SK-N-DZ (cell line): ENCODE results near the gene AHDC1. TPM values are rescaled to one million over a fixed set of nuclear protein-coding genes. Genes with fewer than 3 reads are reported as not detected.
A peak's percentile ranks its signal among the peaks of the same experiment; 100 is the strongest.
"Not testable (repeated sequence)": the region's sequence is repeated elsewhere in the genome, so short reads cannot be mapped to it uniquely, and the experiment has no call there.

Experiments
- DNase-seq: peaks from one replicate; pipeline ENCODE4 v3.0.0-alpha.2; 2015; ENCODE audit warnings: low spot score
- polyA plus RNA-seq, 2 experiments: library from polyadenylated mRNA; depleted of rRNA; stranded (reverse); fragments of >200 nt; gene quantifications; 2 replicates each; pipeline ENCODE4 v1.2.3, GENCODE V29; 2014

AHDC1 gene, protein sequence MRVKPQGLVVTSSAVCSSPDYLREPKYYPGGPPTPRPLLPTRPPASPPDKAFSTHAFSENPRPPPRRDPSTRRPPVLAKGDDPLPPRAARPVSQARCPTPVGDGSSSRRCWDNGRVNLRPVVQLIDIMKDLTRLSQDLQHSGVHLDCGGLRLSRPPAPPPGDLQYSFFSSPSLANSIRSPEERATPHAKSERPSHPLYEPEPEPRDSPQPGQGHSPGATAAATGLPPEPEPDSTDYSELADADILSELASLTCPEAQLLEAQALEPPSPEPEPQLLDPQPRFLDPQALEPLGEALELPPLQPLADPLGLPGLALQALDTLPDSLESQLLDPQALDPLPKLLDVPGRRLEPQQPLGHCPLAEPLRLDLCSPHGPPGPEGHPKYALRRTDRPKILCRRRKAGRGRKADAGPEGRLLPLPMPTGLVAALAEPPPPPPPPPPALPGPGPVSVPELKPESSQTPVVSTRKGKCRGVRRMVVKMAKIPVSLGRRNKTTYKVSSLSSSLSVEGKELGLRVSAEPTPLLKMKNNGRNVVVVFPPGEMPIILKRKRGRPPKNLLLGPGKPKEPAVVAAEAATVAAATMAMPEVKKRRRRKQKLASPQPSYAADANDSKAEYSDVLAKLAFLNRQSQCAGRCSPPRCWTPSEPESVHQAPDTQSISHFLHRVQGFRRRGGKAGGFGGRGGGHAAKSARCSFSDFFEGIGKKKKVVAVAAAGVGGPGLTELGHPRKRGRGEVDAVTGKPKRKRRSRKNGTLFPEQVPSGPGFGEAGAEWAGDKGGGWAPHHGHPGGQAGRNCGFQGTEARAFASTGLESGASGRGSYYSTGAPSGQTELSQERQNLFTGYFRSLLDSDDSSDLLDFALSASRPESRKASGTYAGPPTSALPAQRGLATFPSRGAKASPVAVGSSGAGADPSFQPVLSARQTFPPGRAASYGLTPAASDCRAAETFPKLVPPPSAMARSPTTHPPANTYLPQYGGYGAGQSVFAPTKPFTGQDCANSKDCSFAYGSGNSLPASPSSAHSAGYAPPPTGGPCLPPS (N-terminal part only)
- 1.5 and 3.5 TPM in 2 replicates for polyA plus RNA-seq (2014; cell fraction: cytosol; rRNA removed)
- 3.2 and 3.8 TPM in 2 replicates for polyA plus RNA-seq (2014; cell fraction: nucleus; rRNA removed)

- peak; percentile 78 for DNase-seq
Measured at GRCh38 chr1:27603681-27604578, at the start of gene AHDC1. TSS of gene AHDC1 (minus strand) at chr1:27604144. CDS start at chr1:27552115, 52,029 bp downstream.

- DNase-seq, result no peak
Measured at GRCh38 chr1:27652111-27652864, 48.3 kb upstream of the AHDC1 start.

DNA sequence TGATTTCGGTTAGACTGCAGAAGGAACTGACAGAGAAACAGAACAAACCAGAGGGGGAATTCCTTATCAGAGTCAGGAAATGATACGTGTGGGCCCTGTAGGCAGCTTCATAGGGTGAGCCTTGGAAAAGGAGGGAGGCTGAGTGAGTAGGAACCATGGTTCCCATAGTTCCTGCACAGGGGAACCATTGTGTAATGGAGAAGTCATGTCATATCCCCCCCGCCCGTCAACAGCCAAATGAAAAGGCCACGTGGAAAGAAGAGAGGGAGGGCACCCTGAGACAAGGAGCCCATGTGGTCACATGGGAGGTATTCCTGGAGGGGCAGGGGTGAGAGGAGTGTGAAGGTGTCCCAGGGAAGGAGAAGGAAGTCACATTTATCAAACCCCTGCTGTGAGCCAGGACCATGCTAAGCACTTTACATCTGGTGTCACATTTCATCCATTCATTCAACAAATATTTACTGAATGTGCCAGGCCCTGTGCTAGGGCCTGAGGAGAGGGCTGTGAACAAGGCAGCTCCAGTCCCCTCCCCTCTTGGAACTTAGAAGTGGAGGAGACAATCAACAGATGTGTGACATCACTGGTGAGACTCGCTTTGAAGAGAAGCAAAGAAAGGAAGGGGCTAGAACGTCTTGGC, 46.7 kb upstream of the AHDC1 start:
- DNase-seq, result no peak

GRCh38 chr1:27650171-27650538, 46.2 kb upstream of the AHDC1 start:
- no peak for DNase-seq

- DNase-seq, result no peak
Measured at GRCh38 chr1:27649306-27649635, 45.3 kb upstream of the AHDC1 start.

DNA sequence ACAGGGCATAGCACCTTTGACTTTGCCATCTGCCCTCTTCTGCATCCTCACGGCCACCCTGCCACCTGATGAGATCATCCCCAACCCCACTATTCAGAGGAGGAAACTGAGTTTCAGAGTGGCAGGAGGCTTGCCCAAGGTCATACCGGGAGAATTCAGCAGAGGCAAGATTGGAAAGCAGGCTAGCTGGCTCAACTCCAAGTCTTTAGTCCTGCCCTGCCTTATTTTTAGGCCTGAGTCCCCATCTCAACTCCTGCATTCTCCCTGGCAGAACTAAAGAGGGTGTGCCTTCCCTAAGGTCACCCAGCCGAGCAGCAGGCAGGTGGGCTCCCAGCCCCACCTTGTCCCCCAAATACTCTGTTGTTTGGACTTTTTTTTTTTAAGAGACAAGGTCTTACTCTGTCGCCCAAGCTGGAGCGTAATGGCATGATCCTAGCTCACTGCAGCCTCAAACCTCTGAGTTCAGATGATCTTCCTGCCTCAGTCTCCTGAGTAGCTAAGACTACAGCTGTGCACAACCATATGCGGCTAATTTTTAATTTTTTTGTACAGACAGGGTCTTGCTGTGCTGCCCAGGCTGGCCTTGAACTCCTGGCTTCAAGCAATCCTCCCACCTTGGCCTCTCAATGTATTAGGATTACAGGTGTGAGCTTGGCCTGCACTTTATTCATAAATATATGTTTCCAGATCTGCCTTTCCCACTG, 44.8 kb upstream of the AHDC1 start:
- DNase-seq, result no peak

- no peak for DNase-seq
Measured at GRCh38 chr1:27647328-27647727, 43.4 kb upstream of the AHDC1 start.

DNA sequence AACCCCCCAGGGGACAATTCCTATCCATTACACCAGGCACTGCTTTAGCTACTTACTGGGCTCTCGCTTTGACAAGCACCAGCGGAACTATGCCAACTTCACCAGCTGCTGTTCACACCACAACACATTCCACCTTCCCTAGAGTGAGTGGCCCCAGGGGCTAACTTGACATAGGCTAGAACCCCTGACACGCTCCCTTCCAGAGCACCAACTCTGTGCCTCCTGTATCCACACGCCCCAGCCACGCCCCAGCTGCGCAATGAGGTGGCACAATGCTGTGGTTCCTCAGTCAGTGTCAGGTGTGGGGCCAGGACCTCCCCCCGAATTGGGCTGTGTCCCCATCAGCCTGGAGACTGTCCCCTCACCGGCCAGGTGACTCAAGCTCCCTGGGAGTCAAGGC, 42.7 kb upstream of the AHDC1 start:
- DNase-seq, result no peak

- DNase-seq, result no peak
Measured at GRCh38 chr1:27645071-27645415, 41.1 kb upstream of the AHDC1 start.

GRCh38 chr1:27644369-27645070, 40.6 kb upstream of the AHDC1 start:
- no peak for DNase-seq

DNA sequence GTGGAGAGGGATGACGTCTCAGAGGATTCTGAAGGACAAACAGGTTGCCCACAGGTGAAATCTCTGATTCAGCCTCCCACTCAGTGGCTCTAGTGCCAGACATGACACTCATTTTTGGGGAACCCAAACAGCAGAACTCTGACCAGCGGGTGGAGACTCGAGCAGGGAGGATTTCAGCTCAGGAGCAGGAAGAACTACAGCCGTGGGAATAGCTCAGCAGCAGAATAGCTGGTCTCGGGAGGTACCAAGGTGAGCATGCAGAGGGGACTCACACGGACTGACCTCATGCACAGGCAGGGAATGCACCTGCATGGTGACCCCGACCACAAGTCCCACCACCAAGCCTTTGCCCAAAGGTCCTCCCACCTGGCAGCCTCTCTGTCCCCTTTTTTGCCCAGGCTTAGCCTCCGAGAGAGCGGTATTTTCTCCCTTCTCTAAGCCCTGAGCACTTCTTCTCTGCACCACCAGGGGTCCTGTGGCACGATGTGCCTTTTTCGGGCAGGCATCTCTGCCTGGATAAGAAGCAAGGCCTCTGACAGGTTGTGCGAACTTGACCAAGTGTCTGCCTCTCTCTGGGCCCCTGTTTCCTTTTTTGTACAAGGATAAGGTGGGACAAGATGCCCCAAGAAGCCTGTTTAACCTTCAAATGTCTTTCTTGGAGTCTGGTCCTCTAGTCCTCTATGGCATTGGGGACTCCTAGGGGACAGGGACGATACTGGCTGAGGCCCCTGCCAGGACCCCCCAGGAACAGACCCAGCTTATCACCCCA, 39.8 kb upstream of the AHDC1 start:
- DNase-seq, result peak; percentile 54

GRCh38 chr1:27640514-27640913, 36.6 kb upstream of the AHDC1 start:
- not testable (repeated sequence) for DNase-seq

GRCh38 chr1:27638805-27639204, 34.9 kb upstream of the AHDC1 start:
- DNase-seq, result no peak

GRCh38 chr1:27638047-27638734, 34.2 kb upstream of the AHDC1 start:
- DNase-seq, result no peak

GRCh38 chr1:27635396-27636142, 31.6 kb upstream of the AHDC1 start:
- DNase-seq, result no peak

DNA sequence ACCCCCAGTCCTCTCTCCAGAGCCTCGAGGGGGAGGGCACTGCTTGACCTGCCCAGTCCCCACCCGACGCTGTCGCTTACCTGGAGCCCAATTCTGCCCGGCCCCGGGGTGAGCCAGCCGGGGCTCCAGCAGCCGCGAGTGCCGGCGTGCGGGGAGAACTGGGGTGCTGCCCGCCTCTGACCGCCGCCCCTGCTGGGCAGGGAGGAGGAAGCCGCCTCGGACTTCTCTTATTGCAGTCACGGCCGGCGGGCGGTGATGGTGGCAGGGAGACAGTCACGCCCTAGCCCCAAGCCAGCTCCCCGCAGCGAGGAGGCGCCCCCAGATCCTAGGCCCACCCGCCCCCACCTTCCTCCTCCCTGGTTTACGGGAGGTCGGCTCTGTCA, 31.0 kb upstream of the AHDC1 start, which contains the start of gene FGR:
Gene FGR, minus strand, starts transcription at position 201 of the 383 bp plus-strand sequence. CDS start 11,269 bp downstream, outside the sequence.
- no peak for DNase-seq
